Fibroblast of the aortic adventitia (primary cell): Measurements from ENCODE around the gene CDK4. TPM values are rescaled to one million over a fixed set of nuclear protein-coding genes. Genes with fewer than 3 reads are reported as not detected.

Experiments
- DNase-seq: peaks from one replicate; pipeline ENCODE4 v3.0.0-alpha.2; 2010; ENCODE audit warnings: low read depth
- H3K4me3 ChIP-seq: 2 replicates; pipeline ENCODE4 v1.5.1; 2011; ENCODE audit warnings: low read depth, mild to moderate bottlenecking, control low read depth, low read length, moderate library complexity
- total RNA-seq: library from RNA; depleted of rRNA; stranded (reverse); fragments of >200 nt; gene quantifications from 2 replicates; pipeline ENCODE4 v1.2.3, GENCODE V29; 2012; ENCODE audit warnings: low replicate concordance
- TF ChIP-seq, protein P1 (sequence below): IDR thresholded peaks from 2 replicates; pipeline ENCODE4 v1.5.1; 2011; ENCODE audit warnings: mild to moderate bottlenecking, low read length, control low read depth, inconsistent platforms; ENCODE audit not compliant: insufficient read depth

Gene CDK4
- total RNA-seq, 1 donor = 208 TPM

DNA sequence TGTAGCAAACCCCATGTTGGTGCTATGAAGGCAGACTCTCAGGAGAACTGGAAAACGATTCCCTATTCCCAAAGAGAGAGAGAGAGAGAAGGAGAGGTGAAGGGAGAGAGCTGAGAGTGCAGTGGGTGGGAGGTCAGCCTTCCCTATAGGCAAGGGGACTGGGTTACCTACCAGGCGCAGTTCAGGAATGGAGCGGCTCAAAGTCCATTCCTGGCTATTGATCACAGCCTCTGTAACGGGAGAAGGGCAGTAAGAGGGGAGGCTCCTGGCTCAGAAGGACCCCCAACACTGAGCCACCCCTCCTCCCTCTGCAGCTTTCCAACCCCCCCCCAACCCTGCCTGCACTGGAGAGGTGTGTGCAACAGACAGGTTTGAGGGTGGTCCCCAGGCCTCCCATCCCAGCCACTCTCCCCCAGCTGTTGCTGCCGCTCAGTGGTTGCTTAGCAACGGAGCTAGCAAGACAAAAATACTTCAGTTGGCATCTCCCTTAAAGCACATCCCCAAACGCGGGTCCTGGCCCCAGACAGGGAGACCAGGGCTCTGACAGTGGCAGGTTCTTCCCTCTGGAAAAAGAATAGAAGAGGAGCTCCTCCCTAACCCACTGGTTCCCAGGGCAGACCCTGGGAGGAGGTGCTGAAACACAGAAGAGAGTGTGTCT, 16.8 kb downstream of the CDK4 start:
- no peak for DNase-seq
- H3K4me3 ChIP-seq = no peak overlapping the region
- TF ChIP-seq, protein P1, sequence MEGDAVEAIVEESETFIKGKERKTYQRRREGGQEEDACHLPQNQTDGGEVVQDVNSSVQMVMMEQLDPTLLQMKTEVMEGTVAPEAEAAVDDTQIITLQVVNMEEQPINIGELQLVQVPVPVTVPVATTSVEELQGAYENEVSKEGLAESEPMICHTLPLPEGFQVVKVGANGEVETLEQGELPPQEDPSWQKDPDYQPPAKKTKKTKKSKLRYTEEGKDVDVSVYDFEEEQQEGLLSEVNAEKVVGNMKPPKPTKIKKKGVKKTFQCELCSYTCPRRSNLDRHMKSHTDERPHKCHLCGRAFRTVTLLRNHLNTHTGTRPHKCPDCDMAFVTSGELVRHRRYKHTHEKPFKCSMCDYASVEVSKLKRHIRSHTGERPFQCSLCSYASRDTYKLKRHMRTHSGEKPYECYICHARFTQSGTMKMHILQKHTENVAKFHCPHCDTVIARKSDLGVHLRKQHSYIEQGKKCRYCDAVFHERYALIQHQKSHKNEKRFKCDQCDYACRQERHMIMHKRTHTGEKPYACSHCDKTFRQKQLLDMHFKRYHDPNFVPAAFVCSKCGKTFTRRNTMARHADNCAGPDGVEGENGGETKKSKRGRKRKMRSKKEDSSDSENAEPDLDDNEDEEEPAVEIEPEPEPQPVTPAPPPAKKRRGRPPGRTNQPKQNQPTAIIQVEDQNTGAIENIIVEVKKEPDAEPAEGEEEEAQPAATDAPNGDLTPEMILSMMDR = no peak

DNA sequence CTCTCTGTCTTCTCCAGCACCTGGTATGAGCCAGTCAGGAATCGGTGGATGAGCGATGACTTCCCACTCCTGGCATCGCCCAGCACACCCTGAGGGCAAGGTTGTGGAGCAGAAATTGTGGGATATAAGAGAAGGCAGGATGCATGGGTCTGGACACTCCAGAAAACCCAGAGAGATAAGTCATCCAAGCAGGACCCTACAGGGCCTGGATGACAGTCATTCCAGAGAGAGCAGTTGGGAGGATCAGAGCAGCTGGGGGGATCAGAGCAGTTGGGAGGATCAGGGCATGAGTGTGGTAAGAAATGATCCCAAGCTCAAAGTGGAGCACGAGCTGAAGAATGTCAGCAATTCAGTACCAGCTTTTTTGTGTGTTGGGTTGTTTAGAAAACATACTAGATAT, 17.5 kb downstream of the CDK4 start:
- no peak for DNase-seq
- TF ChIP-seq, protein P1 = no peak
- H3K4me3 ChIP-seq = no peak overlapping the region

DNA sequence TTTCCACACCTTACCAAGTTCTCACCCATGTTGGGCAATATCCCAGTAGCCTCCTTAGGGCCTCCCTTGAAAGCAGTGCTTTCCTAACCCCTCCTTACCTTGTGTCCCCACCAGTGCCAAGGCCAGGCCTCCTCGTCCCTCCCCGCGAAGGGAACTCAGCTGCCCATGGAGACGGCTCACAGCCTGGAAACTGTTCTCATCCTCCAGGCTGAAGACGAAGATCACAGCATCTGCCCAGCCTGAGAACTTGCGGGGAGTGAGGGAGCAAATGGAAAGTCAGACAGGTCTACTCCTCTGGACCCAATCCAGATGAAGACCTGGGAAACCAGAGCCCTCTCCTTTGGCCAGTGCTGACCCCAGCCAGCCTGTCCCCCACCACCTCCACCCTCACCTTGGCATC, 18.2 kb downstream of the CDK4 start:
- TF ChIP-seq, protein P1 = no peak
- no peak for DNase-seq
- no peak overlapping the region for H3K4me3 ChIP-seq

DNA sequence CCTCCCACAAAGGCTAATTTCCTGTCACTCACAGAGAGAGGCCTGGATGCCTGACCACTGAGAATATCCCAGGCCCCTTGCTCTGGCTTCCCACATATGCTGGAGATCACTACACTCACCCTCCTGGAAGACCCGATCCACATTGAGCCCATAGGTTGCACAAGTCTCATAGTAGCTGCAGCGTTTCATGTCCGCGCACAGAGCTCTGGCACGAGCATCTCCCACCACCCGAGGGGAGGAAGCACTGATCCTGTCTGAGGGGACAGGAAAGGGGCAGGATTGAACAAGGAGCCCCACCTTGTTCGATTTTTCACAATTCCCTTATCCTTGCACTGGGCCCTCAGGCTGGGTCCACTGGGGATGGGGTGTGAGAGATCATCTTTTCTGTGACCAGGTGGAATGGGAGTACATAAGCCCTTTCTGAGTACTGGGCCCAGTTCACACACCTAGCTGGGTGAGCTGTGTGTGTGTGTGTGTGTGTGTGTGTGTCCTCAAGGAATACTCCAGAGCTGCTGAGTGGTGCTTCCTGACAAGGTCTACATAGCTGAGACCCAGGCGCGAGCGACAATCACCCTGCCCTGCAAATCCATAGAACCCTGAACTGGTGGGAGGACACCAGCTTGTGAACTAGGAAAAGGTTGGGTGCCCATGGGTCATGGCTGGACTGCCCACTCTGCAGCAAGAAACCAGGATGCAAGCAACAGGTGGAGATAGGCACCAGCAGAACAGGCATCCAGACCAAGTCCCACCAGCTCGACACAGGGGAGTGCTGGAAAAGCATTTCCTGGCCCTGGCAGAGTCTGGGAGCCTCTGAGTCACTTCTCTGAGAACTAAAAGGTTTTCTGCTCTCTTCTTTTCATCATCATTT, 19.1 kb downstream of the CDK4 start:
- DNase-seq = no peak
- TF ChIP-seq, protein P1 = no peak
- no peak overlapping the region for H3K4me3 ChIP-seq

DNA sequence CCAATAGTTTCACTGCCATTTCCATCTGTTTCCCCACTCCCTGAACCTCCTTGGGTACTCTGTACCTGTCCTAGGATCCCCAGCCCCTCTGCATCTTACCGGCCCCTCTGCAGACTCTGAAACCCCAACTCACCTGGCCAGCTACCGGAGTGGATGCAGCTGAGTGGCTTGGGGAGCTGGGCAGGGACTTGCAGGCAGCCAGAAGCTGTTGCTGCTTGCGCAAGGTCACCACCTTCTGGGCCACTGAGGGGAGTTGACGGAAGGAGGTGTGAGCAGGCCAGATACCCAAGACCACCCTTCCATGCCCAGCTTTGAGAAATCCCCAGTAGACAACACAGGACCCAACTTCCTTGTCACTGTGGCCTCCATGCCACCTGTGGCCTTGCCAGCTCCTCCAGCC, 19.8 kb downstream of the CDK4 start:
- H3K4me3 ChIP-seq = no peak overlapping the region
- DNase-seq = no peak
- TF ChIP-seq, protein P1 = no peak

DNA sequence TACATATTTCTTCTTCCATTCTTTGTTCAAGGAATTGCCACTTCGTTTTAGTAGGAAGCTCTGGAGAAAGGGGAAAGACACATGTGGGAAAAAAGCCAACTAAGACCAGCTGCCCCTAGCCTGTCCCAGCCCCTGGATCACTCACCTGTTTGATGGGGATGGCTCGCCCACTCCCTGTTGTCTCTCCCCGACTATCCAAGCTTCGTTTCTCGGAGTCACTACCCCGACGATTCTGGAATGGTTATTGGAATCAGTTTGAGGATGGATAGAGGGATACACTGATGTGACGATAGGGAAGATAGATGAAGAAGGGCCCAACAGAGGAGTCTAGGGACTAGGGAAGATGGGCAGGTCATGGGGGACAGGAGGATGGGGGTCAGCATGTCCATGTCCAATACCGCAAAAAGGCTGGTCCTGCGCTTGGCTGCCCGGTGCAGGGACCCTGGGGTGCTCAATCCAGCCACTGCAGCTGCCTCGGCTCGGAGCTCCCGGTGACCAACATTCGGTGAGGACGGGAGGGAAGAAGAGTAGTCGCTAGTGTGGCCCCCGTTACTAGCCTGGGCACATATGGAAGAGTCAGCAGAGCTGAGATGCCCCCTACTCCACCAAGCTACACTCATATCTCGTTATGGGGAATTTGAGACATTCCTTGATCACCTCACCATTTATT, 20.6 kb downstream of the CDK4 start:
- TF ChIP-seq, protein P1 = no peak
- no peak for DNase-seq
- H3K4me3 ChIP-seq = no peak overlapping the region
